HG02938 (cell line): Measurements from ENCODE around the gene PROSER3.
"Not testable (repeated sequence)": the region's sequence is repeated elsewhere in the genome, so short reads cannot be mapped to it uniquely, and the experiment has no call there.

Experiments
- ATAC-seq: cut with Tn5 transposase; IDR thresholded peaks from one replicate; pipeline ENCODE4 v1.9.1; 2021; ENCODE audit warnings: mild to moderate bottlenecking, moderate library complexity; ENCODE audit not compliant: unreplicated experiment

The PROSER3 gene

DNA sequence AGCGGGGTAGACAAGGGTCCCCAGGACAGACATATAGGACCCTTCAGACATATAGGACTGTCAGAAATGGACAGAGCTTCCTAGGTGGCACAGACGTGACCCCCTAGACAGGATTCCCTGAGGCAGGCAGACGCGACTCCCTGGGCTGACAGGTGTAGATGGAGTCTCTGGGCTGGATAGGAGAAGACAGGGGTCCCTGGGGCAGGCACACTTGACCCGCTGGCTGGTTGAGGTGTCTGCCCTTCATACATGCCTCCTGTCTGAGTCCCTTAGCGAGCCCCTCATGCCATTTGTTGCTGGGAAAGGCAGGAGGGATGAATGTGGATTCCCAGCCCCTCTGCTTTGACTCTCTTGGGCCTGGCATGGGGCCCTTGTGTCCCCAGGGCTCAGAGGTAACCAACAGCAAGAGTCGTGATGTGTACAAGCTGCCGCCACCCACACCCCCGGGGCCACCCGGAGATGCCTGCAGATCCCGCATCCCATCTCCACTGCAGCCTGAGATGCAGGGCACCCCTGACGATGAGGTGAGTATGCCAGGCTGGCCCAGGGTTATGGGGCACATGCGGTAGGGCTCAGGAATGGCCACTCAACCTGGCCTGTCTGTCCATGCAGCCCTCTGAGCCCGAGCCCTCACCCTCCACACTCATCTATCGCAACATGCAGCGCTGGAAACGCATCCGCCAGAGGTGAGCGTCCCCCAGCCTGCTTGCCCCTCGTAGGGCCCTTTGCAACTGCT, 4.2 kb upstream of the PROSER3 start:
- ATAC-seq = no peak

GRCh38 chr19:35754370-35755130, 3.4 kb upstream of the PROSER3 start:
- no peak for ATAC-seq

DNA sequence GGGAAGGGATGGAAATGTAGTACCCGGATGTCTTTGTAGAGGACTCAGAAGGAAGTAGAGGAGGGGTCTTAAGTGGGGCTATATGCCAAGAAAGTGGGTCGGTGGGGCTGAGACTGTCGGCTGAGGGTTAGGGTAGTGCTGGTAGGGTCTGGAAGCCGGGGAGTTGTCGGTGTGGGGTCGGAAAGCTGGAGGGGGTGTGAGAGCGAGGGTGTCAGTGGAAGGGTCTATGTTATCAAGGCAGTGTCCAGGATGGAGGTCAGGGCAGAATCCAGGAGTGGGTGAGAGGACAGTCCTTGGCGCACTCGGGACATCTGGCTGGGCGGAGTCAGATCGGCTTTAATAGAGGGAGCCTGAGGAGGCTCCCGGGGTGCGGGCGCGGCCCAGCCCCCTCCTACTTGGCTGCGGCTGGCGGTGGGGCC, 2.8 kb upstream of the PROSER3 start:
- ATAC-seq = no peak

- no peak for ATAC-seq
These were observed 2.2 kb upstream of the PROSER3 start for GRCh38 chr19:35755550-35756376.

GRCh38 chr19:35756377-35757230, 1.4 kb upstream of the PROSER3 start, which contains the start of gene HSPB6:
Gene HSPB6 (minus strand): TSS chr19:35757029. CDS start chr19:35757008, 21 bp downstream.
- ATAC-seq = no peak

GRCh38 chr19:35757231-35757748, 686 bp upstream of the PROSER3 start:
- ATAC-seq = no peak

- ATAC-seq = no peak
These were observed 1.7 kb downstream of the PROSER3 start for GRCh38 chr19:35759697-35760096.

GRCh38 chr19:35760711-35761349, 2.9 kb downstream of the PROSER3 start:
- no peak for ATAC-seq

- ATAC-seq = no peak
These were observed 6.7 kb downstream of the PROSER3 start for GRCh38 chr19:35764432-35765315.

- no peak for ATAC-seq
These were observed 8.7 kb downstream of the PROSER3 start for GRCh38 chr19:35766571-35767104.

DNA sequence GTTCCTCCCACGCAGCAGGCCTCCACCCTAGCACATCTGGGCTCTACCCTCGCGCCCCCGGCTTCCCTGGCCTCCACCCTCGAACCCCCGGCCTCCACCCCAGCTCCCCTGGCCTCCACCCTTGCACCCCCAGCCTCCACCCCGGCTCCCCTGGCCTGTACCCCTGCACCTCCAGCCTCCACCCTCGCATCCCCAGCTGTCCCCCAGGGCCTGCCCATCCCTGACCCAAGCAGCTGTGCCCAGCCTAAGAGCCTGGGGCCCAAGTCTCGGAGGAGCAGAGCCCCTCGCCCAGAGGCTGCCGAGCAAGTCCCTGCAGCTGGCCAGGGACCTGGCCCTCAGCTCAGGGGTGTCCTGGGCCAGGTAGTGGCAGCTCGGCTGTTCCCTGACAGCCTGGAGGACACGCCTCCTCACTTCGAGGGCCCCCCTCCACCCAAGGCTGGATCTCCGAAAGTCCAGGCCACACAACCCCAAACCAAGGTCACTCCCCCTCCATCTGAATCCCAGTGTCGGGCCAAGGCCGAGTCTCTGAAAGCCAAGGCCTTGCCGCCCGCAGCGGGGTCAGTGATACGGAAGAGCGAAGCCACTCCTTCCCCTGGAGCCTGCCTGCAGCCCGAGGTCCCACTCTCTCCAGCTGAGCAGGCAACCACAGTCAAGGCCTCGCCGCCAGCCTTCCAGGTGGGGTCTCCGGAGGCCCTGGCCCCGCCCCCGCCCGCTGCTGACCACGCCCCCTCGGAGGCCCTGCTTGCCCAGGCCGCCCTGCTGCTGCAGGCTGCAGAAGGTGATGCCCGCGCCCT, 9.5 kb downstream of the PROSER3 start:
- ATAC-seq = no peak

DNA sequence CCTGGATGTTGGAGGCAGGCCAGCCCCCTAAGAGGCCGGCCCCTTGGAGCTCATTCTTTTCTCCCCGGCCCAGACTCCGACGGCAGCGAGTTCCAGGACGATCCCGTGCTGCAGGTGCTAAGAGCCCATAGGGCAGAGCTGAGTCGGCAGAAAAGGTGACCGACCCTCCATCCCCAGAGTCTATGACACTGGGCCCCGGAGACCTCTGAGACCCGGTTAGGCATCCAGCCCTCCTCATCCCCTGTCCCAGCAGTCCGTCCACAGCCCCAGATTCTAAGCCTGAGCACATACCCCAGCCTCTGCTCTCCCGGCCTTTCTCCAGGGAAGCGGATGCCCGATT, 10.1 kb downstream of the PROSER3 start:
- no peak for ATAC-seq

GRCh38 chr19:35772362-35772761, 14.4 kb downstream of the PROSER3 start:
- not testable (repeated sequence) for ATAC-seq

DNA sequence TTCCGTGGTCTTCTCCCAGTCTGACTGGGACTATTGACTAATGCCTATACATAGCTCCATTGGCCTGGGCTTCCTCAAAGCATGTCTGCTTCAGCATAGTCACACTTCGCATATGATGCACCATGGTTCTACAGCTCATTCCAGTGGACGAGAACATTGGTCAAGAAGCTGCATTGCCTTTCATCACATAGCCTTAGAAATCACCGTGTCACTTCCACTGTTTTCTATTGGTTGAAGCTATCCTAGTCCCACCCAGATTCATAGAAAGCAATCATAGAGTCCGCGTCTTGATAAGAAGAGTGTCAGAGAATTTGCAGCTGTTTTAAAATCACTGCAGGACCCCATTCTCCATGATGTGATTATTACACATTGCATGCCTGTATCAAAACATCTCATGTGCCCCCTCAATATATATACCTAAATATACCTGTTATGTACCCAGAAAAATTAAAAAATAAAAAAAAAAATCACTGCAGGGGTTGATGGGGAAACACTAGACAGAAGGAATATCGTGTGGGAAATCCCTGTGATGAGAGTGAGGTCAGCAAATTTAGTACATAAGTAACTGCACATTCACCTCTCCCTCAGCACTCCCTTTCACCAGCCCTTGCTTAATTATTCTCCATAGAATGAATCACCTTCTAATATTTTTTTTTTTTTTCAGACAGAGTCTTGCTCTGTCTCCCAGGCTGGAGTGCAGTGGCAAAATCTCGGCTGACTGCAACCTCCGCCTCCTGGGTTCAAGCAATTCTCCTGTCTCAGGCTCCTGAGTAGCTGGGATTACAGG, 15.2 kb downstream of the PROSER3 start:
- no peak for ATAC-seq

DNA sequence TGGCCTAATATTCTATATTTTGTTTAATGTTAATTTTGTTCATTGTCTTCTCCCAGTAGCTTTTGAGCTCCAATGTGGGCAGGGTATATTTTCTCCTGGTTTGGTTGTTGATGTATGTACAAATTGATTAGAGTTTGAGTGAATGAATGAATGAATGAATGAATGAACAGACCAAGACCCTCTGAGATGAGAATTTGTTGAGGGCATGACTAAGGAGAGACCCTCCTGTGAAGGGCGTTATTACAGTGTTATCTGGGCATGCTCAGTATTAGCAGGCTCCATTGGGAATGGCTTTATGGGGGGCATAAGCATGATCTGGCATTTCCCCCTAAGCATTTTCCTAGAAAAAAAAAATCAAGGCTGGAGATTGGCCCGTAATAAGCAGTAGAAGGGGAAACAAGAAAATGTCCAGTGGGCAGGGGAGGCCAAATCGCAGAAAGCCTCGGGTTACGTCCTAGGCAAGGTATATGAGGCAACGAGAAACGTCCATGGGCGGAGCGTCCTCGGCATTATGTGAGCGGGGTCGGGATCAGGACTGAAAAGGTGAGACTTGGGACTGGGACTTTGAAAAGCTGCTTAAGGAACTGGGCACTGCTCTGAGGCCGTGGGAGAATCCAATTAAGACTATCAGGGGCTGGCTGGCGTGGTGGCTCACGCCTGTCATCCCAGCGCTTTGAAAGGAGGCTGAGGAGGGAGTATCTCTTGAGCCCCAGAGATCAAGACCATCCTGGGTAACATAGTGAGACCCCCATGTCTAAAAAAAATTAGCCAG, 16.5 kb downstream of the PROSER3 start:
- ATAC-seq = no peak

- no peak for ATAC-seq
These were observed 17.0 kb downstream of the PROSER3 start for GRCh38 chr19:35775046-35775297.
